NT2/D1 (cell line): Measurements from ENCODE around the gene ST6GALNAC3.

ENCODE experiments used
- YY1 ChIP-seq: IDR thresholded peaks from 2 replicates; pipeline ENCODE4 v1.6.1; 2011; ENCODE audit not compliant: insufficient read length, insufficient read depth
- ZNF274 ChIP-seq: IDR thresholded peaks from 2 replicates; pipeline ENCODE4 v1.6.1; 2011; ENCODE audit warnings: mild to moderate bottlenecking, low read depth, low read length

DNA sequence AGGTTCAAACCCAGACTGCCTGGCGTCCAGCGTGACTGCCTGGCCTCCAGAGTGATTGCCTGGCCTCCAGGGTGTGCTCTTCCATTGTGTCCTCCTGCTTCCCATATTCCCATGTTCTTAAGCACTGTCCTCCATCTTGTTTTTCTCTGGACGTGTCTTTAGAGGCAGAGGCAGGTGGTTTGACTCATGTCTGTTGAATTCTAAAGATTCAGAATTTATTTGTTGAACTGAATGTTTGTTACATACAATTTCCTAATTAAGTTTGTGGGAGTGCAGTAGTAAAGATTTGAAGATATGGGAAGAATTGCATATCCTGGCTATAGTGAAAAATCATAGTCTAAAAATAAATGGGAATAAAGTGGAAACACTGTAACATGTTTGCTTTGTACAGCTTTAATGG lies 18.3 kb downstream of the ST6GALNAC3 start:
- TF ChIP-seq YY1 (no peak), ZNF274 (no peak)
